ENCODE results near the gene EIPR1.

- no peak for TF ChIP-seq YY1 (IDR thresholded peaks at IDR 0.05; ENCODE audit: insufficient read depth, insufficient read length)
- no peak for TF ChIP-seq ZNF274 (IDR thresholded peaks at IDR 0.05; ENCODE audit: low read depth, low read length)
- TF ChIP-seq SUZ12 (IDR thresholded peaks at IDR 0.05; ENCODE audit: extremely low read depth, insufficient read depth, insufficient read length), result no peak
Observed at GRCh38 chr2:3342324-3342723, 35.3 kb downstream of the EIPR1 start.
